HG02852 (cell line): ENCODE data around the gene SGTB.
A peak's percentile ranks its signal among the peaks of the same experiment; 100 is the strongest.
"Not testable (repeated sequence)": the region's sequence is repeated elsewhere in the genome, so short reads cannot be mapped to it uniquely, and the experiment has no call there.

Experiments used
- ATAC-seq: cut with Tn5 transposase; IDR thresholded peaks from one replicate; pipeline ENCODE4 v1.9.1; 2021; ENCODE audit warnings: mild to moderate bottlenecking, moderate library complexity; ENCODE audit not compliant: unreplicated experiment

The SGTB gene

DNA sequence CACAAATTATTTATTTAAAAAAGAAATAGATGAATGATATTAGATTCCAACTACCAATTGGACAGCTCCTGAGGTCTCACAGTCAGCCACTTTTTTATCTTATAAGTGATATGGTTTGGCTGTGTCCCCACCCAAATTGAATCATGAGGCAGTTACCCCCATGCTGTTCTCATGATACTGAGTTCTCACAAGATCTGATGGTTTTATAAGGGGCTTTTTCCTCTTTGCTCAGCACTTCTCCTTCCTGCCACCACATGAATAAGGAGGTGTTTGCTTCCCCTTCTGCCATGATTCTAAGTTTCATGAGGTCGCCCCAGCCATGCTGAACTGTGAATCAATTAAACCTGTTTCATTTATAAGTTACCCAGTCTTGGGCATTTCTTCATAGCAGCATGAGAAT, 13.0 kb upstream of the SGTB start:
- no peak for ATAC-seq

DNA sequence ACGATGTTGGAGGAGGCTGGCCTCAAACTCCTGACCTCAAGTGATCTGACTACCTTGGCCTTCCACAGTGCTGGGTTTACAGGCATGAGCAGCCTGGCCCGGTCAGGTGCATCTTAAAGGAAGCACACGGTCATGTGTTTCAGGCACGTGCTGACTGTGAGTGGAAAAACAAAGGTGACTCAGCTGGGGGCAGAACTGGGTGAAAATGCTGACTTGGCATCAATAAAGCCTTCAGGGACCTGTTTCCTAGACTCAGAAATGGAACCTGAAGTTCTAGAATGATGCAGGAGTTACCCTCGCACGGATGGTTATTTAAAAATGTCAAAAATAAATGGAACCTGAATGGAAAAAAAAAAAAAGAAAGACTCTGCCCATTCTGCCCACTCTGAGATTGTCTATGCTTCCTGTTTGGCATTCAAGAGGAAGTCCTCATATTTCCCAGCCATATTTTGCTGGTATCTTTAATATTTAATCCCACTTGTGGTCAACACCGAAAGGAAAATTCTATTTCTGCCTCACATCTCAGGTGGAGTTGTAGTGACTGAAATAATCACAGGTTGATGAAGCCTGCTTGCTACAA, 12.4 kb upstream of the SGTB start:
- not testable (repeated sequence) for ATAC-seq

DNA sequence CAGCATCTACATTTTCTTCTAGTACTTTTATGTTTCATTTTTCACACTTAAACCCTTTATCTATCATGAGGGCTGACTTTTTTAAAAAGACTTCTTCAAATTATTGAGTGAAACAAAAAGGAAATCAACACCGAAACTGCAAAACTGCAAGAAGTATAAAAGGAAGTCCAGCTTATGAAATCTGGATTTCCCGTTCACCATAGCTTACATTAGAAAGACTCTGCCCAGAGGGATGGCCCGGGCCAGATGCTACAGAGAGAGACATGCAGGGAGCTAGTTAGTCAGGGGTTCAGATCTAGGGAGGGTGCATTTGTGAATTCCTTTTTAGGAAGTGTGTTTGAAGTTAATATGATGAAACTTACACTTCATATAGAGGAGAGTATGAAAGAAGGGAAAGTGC, 10.1 kb upstream of the SGTB start:
- ATAC-seq = not testable (repeated sequence)

DNA sequence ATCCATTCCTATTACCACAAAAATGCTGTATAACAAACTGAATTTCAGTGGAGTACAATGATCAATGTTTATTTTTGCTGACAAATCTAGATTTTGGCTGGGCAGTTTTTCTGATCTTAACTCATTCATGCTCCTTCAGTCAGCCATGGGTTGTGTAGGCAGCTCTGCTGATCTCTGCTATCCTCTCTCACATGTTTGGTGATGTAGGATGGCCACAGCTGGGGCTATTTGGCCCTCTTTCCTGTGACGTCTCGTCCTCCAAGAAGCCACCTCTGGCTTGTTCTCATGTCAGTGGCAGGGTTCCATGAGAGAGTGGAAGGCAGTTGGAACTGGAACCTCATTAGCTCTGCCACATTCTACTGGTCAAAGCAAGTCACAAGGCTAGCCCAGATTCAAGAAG, 9.0 kb upstream of the SGTB start:
- ATAC-seq = no peak

DNA sequence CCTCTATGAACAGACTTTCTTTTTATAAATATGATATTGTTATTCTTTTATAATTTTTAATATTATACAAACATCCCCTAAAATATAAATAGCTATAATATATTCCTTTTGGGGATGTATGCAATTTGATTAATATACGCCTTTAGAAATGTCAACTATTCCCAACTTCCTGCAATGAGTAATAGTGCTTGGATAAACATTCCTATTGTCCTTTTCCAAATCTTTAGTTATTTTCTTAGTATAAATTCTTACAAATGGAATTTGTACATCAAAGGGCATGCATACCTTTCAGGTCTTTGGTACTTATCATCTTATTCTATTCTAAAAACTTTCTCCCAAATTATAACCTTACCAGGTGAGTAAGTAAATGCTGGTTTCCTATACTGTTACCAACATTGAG, 6.3 kb upstream of the SGTB start:
- no peak for ATAC-seq

DNA sequence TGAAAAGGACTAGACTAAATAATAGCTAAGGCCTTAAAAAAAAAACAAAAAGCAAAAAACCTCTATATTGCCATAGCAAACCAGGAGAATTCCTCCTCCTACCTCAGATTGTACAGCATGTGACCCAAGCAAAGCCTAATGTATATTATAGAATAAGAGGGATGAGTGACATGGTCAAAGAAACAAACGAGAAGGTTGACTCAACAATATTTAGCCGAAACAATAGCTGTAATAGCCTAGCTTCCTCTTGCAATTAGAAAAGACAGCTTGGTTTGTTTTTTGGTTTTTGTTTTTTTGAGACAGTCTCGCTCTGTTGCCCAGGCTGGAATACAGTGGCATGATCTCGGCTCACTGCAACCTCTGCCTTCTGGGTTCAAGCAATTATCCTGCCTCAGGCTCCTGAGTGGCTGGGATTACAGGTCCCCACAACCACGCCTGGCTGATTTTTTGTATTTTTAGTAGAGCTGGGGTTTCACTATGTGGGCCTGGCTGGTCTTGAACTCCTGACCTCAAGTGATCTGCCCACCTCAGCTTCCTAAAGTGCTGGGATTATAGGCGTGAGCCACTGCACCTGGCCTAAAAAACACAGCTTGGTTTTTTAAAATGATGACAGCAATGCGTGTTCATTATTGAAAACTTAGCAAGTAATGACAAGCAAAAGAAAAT, 5.7 kb upstream of the SGTB start:
- no peak for ATAC-seq

DNA sequence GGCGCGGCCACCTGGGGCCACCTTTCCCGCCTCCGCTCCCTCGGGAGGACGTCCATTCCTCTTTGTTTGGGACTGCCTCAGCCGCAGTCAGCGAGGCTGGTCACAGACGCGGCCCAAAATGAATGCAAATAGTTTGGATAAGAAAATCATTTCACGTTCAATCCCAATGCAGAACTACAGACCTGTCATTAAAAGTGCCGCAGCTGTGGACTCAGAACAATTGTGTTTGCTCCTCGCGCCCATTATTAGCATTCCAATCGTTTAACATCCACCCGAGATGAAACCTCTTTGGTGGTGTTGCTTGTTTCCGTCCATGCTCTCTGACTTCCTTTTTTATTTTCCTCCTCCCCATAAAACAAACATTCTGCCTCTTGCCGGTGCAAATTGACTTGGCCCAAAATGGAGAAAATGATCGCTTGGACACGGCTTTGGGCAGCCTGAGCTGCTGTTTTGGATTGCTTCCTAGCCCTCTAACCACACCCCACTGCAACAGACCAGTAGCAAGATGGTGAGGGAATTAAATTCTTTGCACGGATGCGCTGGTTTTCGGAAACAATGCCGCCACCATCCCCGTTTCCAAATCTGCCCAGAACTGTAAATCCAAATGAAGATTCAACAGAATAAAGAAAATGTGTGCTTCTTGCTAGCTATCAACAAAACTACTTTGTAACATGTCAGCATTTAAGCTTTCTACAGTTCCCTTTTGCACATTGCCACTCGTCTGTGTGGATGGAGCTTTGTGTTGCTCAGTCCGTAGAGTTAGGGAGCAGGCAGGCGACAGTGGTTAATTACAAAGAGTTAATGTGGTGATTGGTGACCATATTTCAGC, 880 bp upstream of the SGTB start:
- no peak for ATAC-seq

DNA sequence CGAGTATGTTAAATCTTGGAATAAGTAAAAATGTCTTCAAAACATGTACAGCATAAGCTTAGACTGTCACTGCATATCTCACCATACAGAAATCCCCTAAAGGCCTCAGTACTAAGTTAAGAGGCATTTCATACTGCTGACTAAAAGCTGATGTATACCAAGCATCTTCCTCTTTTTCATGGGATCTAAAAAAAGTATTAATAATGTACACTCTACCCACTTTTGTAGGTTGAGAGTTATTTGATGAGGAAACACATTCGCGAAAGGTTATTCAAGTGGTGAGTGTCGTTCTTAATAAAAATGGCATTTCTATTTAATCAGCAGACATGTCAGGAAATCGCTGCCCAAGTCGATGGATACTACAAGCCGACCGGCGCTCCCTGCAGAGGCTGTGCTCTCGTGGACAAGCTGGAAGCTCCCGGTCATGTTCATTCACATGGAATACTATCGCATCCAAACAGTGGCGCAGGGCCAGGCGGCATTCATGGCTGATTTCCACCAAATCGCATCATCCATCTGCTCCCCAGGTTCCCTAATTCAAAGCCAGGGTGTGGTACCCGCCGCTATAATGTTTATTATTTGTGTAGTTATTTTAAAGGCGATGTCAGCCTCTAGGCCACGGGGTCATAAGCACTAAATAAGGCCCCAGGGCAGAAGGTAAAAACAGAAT, 724 bp downstream of the SGTB start:
- ATAC-seq = peak; percentile 28

DNA sequence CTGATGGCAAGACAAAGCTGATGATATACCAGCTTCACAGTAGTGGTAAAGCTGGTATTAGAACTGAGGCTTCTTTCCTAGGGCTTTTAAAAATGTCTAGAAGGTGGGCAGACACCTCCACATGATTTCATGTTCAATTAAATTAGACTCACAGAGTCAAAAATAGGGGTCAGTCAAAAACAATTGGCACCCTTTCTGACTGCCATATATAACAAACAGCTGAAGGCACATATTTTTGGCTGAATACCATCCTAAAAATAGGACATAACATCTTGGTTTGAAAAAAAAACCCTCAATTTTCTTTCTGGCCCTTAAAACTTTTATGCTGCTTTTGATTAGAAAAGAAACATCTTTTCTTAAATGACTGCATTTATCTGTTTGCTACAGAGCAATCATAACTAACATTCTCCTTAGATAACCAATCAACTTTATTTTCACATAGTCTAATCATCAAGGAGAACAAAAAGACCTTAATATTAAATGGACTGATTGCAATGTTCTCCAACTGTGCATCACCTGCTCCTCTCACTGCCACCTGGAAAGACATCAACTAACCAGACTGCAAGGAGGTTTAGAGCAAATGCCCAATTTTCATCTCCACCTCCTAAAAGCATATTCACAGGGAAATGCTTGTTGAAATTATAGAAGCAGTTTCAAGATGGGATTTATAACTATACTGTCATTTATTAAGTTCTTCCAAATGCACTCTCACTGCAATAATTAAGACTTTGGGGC, 3.2 kb downstream of the SGTB start:
- ATAC-seq = no peak

DNA sequence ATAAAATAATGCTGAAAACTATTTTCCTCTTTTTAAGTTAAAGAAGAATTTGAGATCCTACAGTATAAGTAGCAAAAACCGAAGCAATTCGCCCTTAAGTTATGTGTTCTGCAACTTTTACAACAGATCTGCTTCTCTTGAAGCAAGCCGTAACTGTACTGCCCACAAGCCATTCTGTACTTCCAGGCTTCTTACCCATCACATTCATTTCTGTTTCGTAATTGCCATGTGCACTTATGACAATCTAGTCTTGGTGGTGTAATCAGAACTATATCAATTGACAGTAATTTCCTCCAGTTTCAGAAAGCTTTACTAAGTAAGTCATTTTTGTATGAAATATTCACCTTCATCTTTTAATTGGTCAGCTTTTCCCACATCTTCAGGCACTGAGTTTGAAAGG, 13.8 kb downstream of the SGTB start:
- no peak for ATAC-seq

DNA sequence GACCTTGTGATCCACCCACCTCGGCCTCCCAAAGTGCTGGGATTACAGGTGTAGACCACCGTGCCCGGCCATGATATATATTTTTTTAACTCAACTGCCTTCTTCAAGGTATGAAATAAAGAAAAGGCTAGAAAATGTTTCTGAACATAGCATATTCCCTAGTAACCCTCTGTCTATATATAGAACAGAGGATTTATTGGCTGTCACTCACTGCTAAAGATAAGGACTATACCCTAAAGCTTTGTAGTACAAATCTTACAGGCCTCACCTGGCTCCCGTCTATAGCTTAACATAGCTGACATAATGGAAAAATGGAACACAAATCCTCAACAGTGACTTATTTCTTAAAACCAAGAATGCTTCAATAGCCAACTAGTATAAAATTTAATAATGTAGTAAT, 14.2 kb downstream of the SGTB start:
- no peak for ATAC-seq

DNA sequence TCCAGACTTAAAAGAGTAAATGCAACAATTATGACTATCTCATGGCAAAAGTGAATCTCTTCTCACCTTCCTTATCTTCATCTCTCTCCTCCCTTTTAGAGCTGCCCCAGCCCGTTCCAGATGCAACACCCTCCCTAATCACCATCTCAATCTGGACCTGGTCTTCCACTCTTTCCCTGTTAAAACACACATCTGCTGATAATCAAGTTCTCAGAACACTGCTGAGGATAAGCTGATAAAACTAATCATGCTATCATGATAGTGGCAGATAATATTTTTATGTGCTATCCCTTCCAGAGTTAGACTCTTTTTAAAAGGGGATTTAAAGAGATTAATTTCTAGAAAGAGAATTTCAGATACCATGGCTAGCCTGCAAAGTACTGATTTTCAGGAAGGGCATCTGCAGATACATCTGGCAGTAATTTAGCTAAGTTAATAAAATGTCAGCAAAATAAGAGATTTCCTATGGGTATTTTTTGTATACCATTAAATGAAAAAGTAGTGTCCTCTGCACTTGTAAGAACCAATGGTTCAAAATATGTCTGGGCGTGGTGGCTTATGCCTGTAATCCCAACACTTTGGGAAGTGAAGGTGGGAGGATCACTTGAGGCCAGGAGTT, 17.2 kb downstream of the SGTB start:
- ATAC-seq = no peak

DNA sequence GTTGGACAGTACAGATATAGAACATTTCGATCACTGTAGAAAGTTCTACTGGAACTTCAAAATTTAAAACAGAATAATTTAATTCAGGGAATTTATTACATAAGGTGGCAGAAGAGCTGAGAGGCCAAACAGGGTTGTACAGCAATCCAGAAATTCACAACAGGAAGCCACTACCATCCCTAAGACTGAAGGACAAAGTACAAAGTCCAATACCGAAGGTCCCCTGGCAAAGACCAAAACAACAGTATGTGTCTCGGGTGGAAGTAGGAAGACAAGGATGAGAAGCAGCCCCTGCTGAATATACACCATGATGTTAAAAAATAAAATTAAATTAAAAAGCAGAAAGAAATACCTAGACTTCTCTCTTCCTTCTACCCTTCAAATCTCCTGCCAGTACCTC, 19.9 kb downstream of the SGTB start:
- no peak for ATAC-seq

DNA sequence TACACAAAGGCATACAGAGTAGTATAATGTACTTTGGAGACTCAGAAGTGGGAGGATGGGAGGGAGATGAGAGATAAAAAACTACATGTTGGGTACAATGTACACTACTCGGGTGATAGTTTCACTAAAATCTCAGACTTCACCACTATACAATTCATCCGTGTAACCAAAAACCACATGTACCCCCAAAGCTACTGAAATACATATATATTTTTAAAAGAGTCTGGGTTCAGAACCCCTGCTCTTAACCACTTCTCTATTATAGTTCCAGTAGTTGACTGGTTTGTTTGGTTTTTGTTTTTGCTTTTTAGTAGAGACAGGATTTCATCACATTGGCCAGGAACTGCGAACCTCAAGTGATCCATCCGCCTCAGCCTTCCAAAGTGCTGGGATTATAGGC, 22.6 kb downstream of the SGTB start:
- ATAC-seq = peak; percentile 57

DNA sequence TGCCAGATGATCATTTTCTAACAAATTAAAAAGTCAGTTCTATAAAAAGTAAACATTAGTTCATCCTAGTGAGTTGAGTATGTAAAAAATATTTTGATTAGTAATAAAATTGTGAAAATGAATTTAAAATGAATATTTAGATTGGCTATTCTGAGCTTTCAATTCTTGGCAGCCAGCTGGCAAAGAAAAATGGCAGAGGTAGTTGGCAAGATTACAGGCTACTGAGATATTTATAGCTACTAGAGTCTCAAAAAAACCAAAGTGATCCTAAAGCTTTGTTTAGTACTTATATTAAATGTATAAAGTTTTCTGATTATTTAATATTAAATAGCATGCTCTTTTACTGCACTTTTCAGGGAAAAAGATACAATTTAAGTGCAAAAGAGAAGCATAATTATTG, 25.0 kb downstream of the SGTB start:
- no peak for ATAC-seq

DNA sequence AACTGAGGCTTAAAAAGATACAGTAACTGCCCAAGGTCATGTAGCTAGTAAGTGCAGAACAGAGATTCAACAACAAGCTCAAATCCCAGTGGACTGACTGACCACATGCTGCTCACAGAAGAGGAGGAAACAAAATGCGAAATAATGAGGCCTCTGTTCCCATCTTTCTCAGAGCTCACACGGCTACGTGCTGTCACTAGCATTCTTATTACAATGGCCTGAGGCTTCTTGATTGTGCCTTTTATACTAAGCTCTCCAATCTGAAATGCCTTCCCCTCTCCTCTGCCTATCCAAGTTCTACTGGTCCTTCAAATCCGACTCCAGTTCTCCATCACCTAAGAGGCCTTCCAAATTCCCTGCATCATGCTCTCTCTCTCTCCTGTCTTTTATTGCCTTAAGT, 26.0 kb downstream of the SGTB start:
- ATAC-seq = no peak

DNA sequence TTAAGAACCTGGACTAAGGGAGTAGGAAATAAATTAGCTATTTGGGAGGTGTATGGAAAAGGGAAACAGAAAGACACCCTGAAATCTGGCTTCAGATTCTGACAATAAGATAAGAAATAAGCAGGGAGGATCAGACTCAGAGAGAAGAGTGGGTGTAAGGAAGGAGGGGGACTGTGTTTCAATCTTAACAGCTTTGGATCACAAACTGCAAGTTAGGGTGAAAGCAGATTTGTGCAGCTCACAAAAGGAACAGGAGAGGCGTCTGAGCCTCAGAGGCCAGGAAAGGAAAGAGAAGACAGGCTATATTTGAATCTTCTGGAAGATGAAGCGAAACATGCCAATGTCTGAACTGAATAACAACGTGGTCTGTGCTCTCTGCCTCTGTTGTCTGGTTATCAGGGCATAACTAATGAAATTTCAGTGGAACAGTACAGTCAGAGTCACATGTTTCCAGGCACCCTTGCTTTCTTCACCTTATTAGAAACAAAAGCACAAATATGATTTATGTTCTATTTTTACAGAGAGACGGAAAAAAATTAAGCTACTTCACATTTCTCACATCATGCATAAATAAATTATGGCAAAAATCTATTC, 26.6 kb downstream of the SGTB start:
- peak; percentile 53 for ATAC-seq

DNA sequence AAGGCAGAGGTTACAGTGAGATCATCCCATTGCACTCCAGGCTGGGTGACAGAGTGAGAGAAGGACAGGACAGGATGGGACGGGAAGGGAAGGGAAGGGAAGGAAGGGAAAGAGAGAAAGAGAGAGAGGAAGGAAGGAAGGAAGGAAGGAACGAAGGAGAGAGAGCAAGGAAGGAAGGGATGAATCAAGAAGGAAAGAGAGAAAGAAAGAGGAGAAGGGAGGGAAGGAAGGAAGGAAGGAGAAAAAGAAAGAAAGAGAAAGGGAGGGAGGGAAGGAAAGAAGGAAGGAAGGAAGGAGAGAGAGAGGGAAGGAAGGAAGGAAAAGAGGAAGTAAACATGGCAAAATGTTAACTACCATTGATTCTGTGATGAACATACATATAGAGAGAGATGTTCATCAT, 28.8 kb downstream of the SGTB start:
- ATAC-seq = no peak

DNA sequence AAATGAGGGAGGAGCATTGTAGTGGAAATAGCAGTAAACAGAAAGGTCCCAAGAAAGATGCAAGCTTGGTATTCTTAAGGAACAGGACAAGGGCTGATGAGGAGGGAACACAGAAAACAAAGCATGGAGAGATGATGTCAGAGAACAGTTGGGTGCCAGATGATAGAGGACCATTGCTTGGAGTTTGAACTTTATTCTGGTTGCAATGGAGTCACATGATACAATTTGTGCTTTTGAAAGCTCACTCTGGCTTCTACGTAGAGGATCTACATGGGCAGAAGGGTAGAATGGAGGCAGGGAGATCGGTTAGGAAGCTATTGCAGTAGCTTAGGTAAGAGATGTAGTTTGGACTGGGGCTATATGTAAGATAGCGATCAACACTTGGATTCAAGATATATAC, 39.8 kb downstream of the SGTB start:
- ATAC-seq = no peak

DNA sequence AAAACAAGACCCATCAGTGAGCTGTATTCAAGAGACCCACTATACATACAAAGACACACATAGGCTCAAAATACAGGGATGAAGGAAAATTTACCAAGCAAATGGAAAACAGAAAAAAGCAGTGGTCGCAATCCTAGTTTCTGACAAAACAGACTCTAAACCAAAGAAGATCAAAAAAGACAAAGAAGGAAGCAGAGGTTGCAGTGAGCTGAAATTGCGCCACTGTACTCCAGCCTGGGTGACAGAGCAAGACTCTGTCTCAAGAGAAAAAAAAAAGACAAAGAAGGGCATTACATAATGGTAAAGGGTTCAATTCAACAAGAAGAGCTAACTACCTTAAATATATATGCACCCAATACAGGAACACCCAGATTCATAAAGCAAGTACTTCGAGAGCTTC, 45.9 kb downstream of the SGTB start:
- not testable (repeated sequence) for ATAC-seq
